Stimulated activated CD8-positive, alpha-beta memory T cell treated with anti-CD3 and anti-CD28 coated beads, Interleukin-12 subunit alpha, Interleukin-12 subunit beta, amount 100 ng/mL, for 4 hours (primary cell): Measurements from ENCODE around the gene ATP5F1E.
A peak's percentile ranks its signal among the peaks of the same experiment; 100 is the strongest.
"Not testable (repeated sequence)": the region's sequence is repeated elsewhere in the genome, so short reads cannot be mapped to it uniquely, and the experiment has no call there.

Experiments
- DNase-seq: peaks from one replicate; pipeline ENCODE4 v3.0.0-alpha.2; 2020; ENCODE audit warnings: low read depth

The ATP5F1E gene

DNA sequence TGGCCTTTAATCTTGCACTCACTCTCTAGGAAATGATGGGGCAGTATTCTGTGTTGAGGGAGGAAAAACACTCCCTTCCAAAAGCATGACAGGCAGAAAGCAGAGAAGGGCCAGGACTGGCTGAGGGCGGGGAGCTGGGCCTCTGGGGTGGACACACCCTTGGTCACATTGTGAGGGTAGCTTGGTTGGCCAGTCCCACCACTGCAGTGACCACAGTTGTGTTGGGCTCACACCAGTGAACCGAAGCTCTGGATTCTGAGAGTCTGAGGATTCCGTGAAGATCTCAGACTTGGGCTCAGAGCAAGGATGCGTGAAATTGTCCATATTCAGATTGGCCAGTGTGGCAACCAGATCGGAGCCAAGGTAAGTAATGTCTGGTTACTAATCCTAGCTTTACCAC is 12.9 kb downstream of the ATP5F1E start, which contains the start of gene TUBB1:
TSS of gene TUBB1 (plus strand) at position 213 of the 400 bp plus-strand sequence. CDS start at position 307, 94 bp downstream.
- DNase-seq: no peak

DNA sequence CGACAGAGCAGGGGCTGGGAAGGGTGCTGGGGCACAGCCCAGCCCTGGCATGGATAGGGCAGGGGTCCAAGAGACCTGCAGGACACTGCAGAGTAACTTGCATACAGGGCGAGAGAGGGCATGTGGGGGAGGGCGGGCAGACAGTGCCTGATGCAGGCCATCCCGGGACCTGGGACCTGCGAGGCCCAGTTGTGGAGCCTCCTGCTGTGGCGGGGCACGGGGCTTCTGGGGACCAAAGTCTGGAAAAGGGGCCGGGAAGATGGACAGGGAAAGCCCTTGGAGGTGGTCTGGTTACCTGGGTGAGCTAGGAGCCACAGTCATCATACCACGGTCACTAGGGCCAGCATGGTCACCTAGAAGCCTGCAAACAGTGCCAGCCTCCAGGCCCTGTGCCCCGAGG is 13.3 kb downstream of the ATP5F1E start:
- DNase-seq: no peak

DNA sequence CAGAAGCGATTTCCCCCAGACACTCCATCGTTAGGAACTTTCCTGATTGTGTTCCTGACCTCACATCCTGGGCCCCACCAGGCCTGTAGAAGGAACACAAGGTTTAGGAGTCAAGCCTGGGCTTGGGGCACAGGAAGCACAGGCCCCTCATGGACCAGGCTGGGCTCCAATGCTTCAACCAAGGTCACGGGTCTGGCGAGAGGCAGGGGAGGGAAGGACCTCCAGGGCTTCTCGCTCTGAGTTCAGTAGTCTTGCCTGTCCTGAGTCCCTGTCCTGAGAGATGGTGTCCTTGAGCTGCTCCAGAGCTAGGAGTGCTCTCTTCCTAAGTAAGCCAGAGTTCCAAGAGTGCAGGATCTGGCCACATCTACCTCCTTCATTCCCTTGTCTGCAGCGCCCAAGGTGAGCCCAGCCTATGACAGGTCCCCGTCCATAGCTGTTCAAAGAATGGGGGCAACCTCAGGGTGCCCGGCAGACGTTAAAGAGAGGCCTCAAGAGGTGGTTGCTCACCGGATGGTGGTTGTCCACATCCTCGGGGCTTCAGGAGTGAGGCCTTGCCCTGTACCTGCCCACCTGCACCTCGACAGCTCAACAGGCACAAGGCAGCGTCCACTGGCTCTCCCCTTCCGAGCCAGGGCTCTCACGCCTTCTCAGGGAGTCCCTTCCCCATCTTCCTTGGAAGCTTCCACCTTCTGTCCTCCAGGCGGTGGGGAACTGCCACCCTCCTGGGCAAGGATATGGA is 14.5 kb downstream of the ATP5F1E start:
- no peak for DNase-seq

DNA sequence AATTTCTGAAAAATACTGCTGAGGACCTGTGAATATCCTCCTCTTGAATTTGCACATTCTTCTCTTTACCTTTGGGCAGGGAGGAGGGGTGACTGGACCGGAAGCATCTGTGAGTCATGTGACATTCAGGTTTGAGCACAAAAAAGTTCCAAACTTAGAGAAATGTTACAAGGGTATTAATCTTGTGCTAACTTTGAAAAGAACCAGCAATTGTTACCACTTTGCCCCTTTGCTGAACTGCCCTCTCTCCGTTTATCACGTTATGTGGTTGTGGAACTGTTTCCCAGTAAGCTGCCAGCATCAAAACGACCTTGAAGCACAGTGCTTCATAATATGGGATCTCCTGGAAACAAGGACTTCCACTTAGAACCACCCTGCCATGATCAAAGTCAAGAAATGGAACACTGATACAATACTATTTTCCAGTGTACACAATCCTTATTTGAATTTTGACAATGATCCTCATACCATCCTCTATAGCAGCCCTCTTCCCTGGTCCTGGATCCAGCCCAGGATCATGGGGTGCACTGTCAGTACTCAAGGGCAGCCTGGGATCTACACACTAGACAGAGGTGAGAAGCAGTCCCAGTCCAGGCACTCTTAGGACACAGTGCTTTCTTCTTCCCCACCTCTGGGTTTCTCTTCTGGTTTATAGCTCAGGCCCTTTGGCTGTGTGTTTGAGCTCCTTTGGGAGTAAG is 15.2 kb downstream of the ATP5F1E start:
- no peak for DNase-seq

DNA sequence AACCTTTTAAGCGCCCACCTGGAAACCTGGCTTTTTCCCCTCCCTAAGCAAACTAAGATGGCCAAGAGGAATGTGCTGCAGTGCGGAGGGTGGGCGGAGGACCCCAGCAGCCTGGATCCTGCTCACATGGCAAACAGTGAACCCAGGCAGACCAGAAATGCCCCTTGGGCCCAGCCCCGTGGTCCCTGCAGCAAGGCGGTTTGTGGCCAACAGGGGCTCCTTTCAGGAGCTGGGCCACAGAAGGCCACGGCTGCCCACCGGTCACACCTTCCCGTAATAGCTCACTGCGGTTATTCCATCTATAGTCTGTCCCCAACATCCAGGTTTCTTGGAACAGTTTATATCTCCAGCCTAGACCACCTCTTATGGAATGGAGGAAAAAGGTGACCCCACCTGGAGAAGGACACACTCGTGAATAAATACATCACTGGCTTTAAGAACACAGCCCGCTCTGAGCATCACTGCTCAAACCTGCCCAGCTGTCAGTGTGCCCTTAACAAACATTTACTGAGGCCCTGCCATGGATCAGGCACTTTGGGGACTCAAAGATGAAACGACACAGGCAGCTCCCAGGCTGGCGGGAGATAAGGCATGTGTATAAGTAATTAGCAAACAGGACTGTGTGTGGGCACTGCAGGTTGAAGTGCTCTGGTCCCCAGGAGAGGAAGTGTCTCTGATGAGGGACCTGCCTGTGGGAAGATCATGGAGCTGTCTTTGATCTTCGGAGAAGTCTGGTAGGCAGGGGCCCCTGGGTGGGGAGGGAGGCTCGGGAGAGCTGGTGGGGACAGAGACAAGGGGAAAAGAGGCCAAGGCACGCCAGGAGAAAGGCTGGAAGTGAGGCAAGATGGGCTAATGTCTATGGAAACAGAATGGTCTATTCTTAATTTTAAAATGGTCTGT is 16.1 kb downstream of the ATP5F1E start:
- no peak for DNase-seq

DNA sequence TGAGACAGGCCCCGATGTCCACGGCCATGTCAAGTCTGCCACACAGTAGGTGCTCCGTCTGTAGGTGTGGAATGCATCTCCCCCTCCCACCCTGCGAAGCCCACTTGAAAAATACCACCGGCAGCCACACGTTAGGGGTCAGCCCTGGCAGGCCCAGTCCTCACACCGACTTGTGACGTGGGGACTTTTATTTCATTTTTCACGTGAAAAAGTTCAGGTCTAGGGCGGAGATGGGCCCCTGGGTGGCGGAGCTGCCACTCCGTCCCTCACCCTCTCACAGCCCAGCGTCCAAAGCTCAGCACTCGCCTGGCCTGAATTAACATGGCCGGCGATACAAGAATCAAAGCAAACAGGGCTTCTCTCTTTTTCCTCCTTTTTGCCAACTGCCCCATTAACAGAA is 16.7 kb downstream of the ATP5F1E start:
- DNase-seq: no peak

DNA sequence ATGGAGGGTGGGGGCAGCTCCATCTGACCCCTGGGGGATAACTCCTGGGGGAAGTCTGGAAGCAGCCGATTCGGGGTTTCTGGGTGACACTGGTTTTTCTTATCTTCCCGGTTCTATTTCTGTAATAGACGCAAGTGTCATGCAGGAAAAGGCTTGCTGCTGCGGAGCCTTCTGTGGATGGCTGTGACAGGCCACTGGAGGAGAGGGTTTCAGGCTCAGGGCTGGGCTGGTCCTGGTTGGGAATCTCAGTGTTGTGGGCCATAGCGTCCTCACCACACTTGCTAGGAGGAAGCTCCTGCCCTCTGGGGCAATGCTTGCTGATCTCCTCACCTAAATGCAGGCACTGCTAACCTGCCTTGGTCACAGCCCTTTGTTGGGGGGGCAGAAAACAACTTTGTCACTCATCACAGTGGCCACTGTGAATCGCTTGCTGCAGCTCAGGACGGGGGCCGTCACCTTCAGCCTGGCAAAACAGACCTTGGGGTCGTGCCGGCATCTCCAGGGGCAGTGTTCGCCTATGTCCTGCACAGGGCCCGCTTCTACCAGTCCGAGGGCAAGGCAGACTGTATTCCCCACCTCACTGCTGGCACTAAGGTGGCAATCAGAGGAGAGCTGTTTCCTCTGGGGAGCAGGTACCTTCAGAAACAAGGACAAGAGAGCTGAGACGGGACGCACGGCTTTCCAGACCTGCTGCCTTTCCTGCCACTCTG is 17.3 kb downstream of the ATP5F1E start:
- DNase-seq: no peak

DNA sequence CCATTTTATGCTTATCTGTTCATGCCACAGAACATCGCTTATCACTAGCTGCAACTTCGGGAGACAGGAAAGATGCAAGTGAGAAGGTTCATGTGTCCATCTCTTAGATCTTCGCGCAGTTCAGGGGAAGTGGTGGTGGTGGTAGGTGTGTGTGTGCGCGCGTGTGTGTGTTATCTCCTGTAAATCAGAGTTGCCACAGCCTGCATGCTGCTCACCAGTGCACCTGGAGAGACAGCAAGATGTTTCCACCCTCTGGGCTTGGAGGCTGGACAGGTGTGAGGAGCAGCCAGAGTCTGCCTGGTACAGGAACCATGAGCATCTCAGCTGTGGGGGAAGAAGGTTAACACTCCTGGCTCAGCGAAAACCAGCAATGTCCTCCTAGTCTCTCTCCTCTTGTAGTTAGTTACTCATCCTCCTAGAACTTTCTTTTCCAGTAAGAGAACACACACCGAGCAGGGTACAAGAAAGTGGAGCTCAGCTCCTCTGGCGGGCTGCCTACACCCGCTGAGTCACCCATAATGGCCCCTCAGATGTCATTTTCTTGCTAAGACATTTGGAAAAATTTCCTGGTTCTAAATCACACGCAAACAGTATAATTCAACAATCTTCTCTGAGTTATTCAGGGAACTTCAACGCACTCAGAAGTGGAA is 18.1 kb downstream of the ATP5F1E start:
- DNase-seq: no peak

DNA sequence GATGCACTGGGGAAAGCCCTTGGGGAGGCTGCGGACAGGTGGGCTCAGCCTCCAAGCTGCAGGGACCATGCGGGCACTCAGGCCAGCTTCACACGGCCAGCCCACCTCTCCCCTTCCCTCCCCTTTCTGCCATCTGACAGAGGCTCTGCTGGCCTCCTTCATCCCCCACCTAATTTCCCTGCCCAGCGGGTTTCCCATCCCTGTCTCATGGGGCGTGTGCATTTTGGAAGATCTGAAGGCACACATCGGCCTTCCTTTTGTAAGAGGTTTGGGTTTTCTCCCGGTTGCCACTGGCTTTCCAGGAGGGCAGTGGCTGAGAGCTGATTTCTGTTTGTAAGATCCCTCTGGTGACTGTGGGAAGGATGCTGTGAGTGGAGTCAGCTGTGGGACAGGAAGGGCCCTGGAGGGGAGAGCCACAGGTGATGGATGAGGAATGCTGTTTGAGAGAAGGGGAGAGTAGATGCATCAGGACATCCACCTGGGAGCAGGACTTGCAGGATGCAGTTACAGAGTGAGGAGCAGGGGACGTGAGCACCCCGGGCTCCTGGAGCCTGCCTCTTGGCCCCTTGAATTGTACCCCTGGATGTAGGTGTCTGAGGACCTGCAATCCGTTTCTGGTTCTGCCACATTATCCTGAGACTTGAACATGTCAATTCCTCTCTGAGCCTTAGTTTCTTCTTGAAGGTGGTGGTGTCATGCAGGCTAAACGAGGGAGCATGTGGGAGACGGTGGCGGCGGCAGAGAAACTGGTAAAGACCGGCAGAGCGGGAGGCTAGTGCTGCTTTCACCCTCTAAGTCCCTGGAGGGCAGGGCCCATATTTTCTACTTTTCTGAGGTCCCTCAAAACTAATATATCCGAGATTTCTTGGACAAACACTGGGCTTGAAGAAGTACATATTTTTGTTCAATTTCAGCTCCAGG is 18.8 kb downstream of the ATP5F1E start:
- no peak for DNase-seq

DNA sequence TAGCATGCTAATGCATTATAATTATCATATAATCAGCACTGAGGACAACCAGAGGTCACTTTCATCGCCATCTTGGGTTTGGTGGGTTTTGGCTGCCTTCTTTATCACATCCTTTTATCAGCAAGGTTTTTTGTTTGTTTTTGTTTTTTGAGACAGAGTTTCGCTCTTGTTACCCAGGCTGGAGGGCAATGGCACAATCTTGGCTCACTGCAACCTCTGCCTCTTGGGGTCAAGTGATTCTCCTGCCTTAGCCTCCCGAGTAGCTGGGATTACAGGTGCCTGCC is 20.3 kb downstream of the ATP5F1E start:
- DNase-seq: not testable (repeated sequence)

DNA sequence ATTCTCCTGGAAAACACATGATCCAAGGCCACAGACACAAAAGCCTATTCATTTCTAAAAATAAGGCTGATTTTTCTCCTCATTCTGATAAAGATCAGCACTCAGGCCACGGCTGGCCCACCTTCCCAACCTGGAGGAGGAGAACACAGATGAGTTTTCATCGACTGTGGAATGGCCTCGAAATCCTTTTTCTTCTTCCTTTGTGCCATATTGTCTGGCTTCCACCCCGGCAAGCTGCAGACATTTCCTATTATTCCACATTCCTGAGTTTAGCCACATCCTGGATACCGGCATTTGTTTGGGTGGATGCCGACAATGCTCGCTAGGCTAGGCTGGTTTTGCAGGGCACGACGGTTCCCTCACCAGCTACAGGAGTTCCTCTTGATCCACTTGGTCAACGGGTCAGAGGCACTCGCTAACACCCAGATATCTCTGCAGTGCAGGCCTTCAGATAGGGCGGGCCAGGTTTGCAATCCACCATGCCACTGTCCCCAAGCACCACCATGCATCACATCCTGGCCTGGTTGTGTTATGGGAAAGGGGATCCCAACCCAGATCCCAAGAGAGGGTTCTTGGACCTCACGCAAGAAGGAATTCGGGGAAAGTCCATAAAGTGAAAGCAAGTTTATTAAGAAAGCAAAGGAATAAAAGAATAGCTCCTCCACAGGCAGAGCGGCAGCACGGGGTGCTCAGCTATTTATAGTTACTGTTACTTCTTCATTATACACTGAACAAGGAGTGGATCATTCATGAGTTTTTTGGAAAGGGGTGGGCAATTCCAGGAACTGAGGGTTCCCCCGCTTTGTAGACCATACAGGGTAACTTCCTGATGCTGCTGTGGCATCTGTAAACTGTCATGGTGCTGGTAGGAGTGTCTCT is 20.9 kb downstream of the ATP5F1E start:
- DNase-seq: no peak

DNA sequence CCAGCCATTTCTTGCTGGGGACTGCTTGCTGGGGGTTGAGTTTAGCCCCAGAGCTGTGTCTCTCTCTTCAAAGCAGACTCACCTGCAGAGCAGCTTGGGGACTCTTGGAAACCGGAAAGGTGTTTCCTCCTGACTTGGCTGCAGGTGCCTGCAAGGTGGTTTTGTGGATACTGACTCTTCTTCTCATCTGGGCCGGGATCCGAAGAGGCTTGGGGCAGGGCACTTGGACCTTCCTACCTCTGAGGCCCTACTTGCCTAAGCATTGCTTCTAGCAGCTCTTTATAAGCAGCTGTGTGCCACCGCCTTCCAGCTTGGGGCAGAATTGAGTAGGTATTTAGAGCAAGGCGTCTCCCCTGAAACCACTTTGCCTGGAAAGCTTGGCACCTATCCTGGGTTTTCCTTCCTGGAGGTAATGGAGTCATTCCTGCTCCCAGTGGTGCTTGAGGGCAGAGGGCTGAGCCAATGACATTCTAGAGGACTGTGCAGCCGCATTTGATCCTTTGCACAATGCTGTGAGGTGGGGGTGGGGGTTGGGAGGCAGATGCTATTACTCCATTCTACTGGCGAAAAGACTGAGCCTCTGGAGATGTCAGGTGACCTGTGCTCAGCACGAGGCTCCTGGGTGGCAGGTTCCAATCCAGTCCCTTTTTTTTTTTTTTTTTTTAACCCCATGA is 21.7 kb downstream of the ATP5F1E start:
- DNase-seq: no peak

DNA sequence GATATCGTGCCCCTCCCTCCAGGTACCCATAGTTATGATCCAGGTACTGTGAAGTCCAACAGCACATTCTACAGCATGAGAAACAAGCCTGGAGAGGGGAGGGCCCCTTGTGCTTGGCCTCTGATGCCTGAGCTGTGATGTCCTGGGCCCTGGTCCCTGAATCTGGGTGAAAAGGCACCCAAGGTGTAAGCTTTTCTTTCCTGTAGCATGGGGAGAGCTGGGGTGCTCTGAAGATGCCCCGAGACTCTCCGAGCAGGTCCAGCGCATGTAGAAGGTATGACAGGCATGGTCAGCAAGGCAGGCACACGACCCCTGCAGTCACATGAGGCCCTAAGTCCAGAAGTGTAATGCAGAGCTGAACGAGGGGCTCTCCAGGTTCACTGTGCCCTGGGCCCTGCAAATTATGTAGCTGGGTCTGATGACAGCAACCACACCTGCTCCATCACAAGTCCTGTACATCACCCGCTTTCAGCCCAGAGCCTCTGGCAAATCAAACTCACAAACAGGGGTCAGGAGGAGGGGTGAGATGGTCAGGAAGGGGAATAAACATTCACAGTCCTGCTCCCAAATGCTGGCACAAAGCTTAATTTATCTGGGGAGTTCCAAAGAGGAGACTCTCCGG is 23.3 kb downstream of the ATP5F1E start:
- no peak for DNase-seq

DNA sequence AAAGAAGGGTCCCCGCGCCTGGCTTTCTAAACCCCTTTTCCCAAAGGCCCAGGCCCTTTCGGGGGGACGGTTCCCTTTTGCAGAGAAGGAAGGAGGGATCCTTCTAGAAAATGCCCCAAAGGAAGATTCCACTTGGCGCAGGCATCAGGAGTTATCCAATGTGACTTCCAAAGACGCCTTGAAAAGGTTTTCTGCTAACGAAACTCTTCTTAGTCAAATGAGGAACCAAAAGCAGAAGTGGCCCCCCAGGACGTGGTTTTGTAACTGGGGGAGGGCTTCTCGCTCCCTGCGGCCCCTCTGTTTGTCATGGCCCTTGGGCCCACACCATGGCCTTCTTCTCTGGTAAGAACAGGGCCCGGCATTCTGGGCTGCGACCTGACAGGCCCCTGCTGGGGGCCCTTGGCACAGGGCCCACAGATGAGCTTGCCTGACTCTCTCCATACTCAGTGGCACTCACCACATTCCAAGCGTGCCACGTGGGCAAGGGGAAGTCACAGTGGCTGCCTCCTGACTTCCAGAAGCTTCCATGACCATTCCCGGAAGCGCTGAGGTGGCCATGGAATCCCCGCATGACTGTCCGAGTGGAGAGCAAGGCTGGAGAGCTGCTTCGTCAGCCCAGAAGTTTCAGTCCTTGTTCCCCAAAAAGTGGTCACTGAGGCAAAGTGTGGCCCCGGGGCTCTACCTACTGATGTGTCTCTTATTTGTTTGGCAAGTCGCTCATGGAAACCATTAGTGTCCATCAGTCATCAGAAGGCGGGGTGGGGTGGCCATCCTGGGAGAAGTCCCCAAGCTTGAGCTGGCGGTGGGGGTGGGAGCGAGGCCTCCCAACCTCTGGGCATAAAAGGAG is 24.2 kb downstream of the ATP5F1E start:
- DNase-seq: no peak

DNA sequence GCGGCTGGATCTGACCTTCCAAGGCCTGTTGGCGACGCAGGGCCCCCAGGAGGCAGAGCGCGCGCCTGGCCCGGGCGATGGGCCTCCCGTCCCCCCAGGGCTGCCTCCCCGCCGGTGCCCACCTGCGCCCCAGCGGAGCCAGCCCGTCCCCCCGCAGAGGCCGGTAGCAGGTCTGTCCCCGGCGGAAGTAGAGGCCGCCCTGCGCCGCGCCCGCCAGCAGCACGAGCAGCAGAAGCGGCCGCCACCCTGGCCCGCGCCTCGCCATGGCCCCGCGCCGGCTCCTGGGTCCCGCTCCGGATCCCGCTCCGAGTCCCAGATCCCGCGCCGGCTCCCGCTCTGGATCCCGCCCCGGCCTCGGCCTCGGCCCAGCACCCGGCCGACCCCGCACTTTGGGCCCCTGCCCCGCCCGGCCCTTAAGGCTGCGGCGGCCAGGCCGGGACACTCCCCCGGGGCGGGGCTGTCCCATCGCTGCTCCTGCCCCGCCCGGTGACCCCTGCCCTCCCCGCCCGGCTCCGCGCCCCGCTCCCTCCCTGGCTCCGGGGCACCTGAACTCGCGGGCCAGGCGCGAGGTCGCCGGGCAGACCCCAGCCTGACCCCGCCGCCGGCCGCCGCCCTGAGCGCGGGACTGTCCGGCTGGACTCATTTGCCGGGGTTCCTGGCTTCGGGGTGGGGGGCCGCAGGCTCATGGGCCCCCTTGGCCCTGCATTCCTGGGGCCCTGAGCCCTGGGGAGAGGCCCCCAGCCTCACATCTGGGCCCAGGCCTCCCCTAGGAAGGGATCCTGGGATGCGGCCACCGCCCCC is 25.1 kb downstream of the ATP5F1E start, which contains the start of gene CTSZ:
TSS of gene CTSZ (minus strand) at position 391 of the 801 bp plus-strand sequence. CDS start at position 265, 126 bp downstream.
- peak; percentile 21 for DNase-seq

DNA sequence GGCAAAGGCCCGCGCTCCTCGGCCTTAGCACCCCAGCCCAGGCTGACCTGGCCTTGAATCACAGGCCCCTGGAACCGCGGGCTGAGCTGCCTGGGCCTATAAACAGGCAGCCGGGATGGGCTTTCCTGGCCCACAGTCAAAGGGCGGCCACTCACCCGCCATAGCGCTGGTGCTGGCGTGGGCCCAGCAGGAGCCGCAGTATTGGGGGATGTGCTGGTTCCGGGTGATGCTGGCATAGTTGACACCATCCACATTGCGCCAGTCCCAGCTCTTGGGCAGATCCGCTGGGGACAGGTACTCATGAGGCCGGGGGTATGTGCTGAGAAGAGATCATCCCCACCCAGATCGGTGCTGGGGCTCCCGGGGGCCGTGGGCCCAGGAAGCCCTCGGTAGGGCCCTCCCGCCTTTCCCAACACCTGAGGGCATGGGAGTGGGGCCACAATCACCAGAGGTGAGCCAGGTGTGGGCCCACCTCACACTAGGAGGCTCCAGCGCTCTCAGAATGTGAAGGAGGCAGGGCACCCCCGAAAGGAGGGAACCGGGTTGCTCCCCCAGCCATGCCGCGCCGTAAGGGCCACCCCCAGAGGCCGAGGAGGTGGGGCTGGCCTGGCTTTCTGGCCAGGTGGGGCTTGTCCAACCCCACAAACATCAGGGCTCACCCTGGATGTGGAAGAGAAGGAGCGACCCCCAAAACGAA is 25.8 kb downstream of the ATP5F1E start:
- no peak for DNase-seq
